A549 (cell line): ENCODE results near the gene SRSF5. TPM values are rescaled to one million over a fixed set of nuclear protein-coding genes. Genes with fewer than 3 reads are reported as not detected.

Experiments used
- ATAC-seq, 2 experiments: fragments of 200-7000 bp in 1 of 2; fragments of >200 bp in 1 of 2; cut with Nextera tagmentation in 1 of 2; cut with Tn5 transposase in 1 of 2; 3 replicates each; pipeline versions ENCODE4 v1.8.0 to v1.9.1; 2018 to 2020; ENCODE audit warnings: mild to moderate bottlenecking in 1 of 2, moderate library complexity in 1 of 2
- CTCF ChIA-PET: fragments of 300-600 bp; sonication (Branson Sonifier 250); formaldehyde crosslinking; extraction: SDS; loops from one replicate; lab custom pipeline; 2021; ENCODE audit warnings: antibody characterized with exemption, inconsistent platforms; lab: Yijun Ruan, JAX
- POLR2A ChIA-PET: fragments of 350-600 bp; formaldehyde crosslinking; extraction: SDS; loops from one replicate; lab custom pipeline; 2021; ENCODE audit warnings: antibody characterized with exemption, inconsistent platforms; lab: Yijun Ruan, JAX
- DNase-seq, 2 experiments: peaks; one replicate each; pipeline versions ENCODE4 v3.0.0 to v3.0.0-alpha.2; 2011 to 2016; ENCODE audit warnings: low read depth in 1 of 2, low spot score in 1 of 2
- FAIRE-seq: peaks from 2 replicates; lab custom pipeline; 2011; peaks lifted over from hg19 to GRCh38; lab: Jason Lieb, UNC
- H3K27ac ChIP-seq, 2 experiments: fragments of >200 bp; sonication (Bioruptor Twin); formaldehyde crosslinking; 3 replicates each; pipeline ENCODE4 v1.5.1; 2016 to 2017
- H3K4me1 ChIP-seq: fragments of >200 bp; sonication (Bioruptor Twin); formaldehyde crosslinking; 3 replicates; pipeline ENCODE4 v1.6.1; 2016
- H3K4me2 ChIP-seq: fragments of >200 bp; sonication (Bioruptor Twin); formaldehyde crosslinking; 3 replicates; pipeline ENCODE4 v1.6.1; 2016
- H3K4me3 ChIP-seq: fragments of >200 bp; sonication (Bioruptor Twin); formaldehyde crosslinking; 3 replicates; pipeline ENCODE4 v1.5.1; 2016
- H3K9me3 ChIP-seq: fragments of >200 bp; sonication (Bioruptor Twin); formaldehyde crosslinking; 3 replicates; pipeline ENCODE4 v1.6.1; 2016
- CEBPB ChIP-seq, 2 experiments: fragments of >200 bp in 1 of 2; sonication (Bioruptor Twin) in 1 of 2; formaldehyde crosslinking in 1 of 2; IDR thresholded peaks; 2 replicates each; pipeline ENCODE4 v1.6.1; 2012 to 2016
- CHD4 ChIP-seq: fragments of 200-600 bp; sonication (generic); IDR thresholded peaks from 2 replicates; pipeline ENCODE4 v1.6.1; 2016; ENCODE audit warnings: antibody characterized with exemption, mild to moderate bottlenecking, borderline replicate concordance
- EHF ChIP-seq: fragments of 250-450 bp; sonication (Bioruptor Pico); IDR thresholded peaks from 2 replicates; pipeline ENCODE4 v1.5.0; 2020; ENCODE audit warnings: mild to moderate bottlenecking
- EP300 ChIP-seq, 2 experiments: fragments of >200 bp; sonication (Bioruptor Twin); formaldehyde crosslinking; IDR thresholded peaks; 2 replicates in 1 of 2; 3 replicates in 1 of 2; pipeline ENCODE4 v1.6.1; 2016 to 2017
- ESRRA ChIP-seq: fragments of 150-350 bp; IDR thresholded peaks from 2 replicates; pipeline ENCODE4 v1.6.1; 2014; ENCODE audit warnings: mild to moderate bottlenecking, low read length, borderline replicate concordance
- FOXS1 ChIP-seq: fragments of 250-450 bp; sonication (Bioruptor Pico); IDR thresholded peaks from 2 replicates; pipeline ENCODE4 v1.5.0; 2020; ENCODE audit warnings: mild to moderate bottlenecking, moderate library complexity
- GATA3 ChIP-seq: IDR thresholded peaks from 2 replicates; pipeline ENCODE4 v1.6.1; 2012; ENCODE audit warnings: borderline replicate concordance
- HDAC2 ChIP-seq: fragments of 200-600 bp; sonication (generic); IDR thresholded peaks from 2 replicates; pipeline ENCODE4 v1.6.1; 2016
- HES2 ChIP-seq: fragments of >200 bp; sonication (Bioruptor Twin); formaldehyde crosslinking; IDR thresholded peaks from 2 replicates; pipeline ENCODE4 v1.6.1; 2016
- HEYL ChIP-seq: fragments of 250-450 bp; sonication (Bioruptor Pico); IDR thresholded peaks from 2 replicates; pipeline ENCODE4 v1.8.0; 2021; ENCODE audit warnings: mild to moderate bottlenecking, moderate library complexity
- HMGXB4 ChIP-seq: fragments of 250-450 bp; sonication (Bioruptor Pico); IDR thresholded peaks from 2 replicates; pipeline ENCODE4 v1.5.0; 2021; ENCODE audit warnings: mild to moderate bottlenecking, moderate library complexity, borderline replicate concordance
- HOXB5 ChIP-seq: fragments of 250-450 bp; sonication (Bioruptor Pico); IDR thresholded peaks from 2 replicates; pipeline ENCODE4 v1.5.0; 2020; ENCODE audit warnings: mild to moderate bottlenecking, moderate library complexity
- KDM1A ChIP-seq: fragments of 200-600 bp; sonication (generic); IDR thresholded peaks from 2 replicates; pipeline ENCODE4 v1.6.1; 2016; ENCODE audit warnings: low read depth, mild to moderate bottlenecking
- MAZ ChIP-seq: fragments of 150-350 bp; IDR thresholded peaks from 2 replicates; pipeline ENCODE4 v1.6.1; 2014; ENCODE audit warnings: antibody characterized with exemption, low read depth, low read length, borderline replicate concordance
- MYC ChIP-seq: IDR thresholded peaks from 2 replicates; pipeline ENCODE4 v1.6.1; 2012; ENCODE audit warnings: mild to moderate bottlenecking, inconsistent platforms, low read length, improper control_type of control experiment, borderline replicate concordance
- NPAS2 ChIP-seq: fragments of 250-450 bp; sonication (Bioruptor Pico); IDR thresholded peaks from 2 replicates; pipeline ENCODE4 v1.8.0; 2022; ENCODE audit warnings: mild to moderate bottlenecking, moderate library complexity, borderline replicate concordance
- NR3C1 ChIP-seq: fragments of >200 bp; sonication (Bioruptor Twin); formaldehyde crosslinking; IDR thresholded peaks from 3 replicates; pipeline ENCODE4 v1.6.1; 2017
- POLR2AphosphoS2 ChIP-seq: conservative IDR thresholded peaks from 2 replicates; pipeline ENCODE4 v1.6.1; 2012; ENCODE audit warnings: low read length, improper control_type of control experiment, inconsistent platforms
- RARB ChIP-seq: fragments of 250-450 bp; sonication (Bioruptor Pico); IDR thresholded peaks from 2 replicates; pipeline ENCODE4 v1.8.0; 2021; ENCODE audit warnings: mild to moderate bottlenecking, moderate library complexity
- REST ChIP-seq: fragments of 200-600 bp; sonication (generic); IDR thresholded peaks from 2 replicates; pipeline ENCODE4 v1.6.1; 2016; ENCODE audit warnings: antibody characterized with exemption, mild to moderate bottlenecking, moderate library complexity
- RFX5 ChIP-seq: fragments of 450-650 bp; IDR thresholded peaks from 2 replicates; pipeline ENCODE4 v1.7.1; 2014; ENCODE audit warnings: antibody characterized with exemption, mild to moderate bottlenecking, moderate library complexity
- SMC3 ChIP-seq: fragments of >200 bp; sonication (Bioruptor Twin); formaldehyde crosslinking; IDR thresholded peaks from 3 replicates; pipeline ENCODE4 v1.6.1; 2018; ENCODE audit warnings: inconsistent platforms
- SREBF2 ChIP-seq: fragments of 450-650 bp; IDR thresholded peaks from 2 replicates; pipeline ENCODE4 v1.6.1; 2014; ENCODE audit warnings: mild to moderate bottlenecking, moderate library complexity
- ZFP36 ChIP-seq: fragments of 450-650 bp; IDR thresholded peaks from 2 replicates; pipeline ENCODE4 v1.6.1; 2014; ENCODE audit warnings: borderline replicate concordance; ENCODE audit not compliant: partially characterized antibody
- WGBS: methylation state at CpG from one replicate; pipeline ENCODE4 v1.1.6; 2017; ENCODE audit errors: missing lambda C conversion rate; 5-methylcytosine and 5-hydroxymethylcytosine counted together
- polyA plus RNA-seq, 4 experiments: library from polyadenylated mRNA; depleted of rRNA in 3 of 4; stranded (reverse); fragments of >200 nt; fragmentation: RNase III in 1 of 4; extraction: RNeasy Plus Mini Kit Qiagen cat#74134 plus additional on column Dnase treatment in 1 of 4; gene quantifications; 2 replicates in 3 of 4; 3 replicates in 1 of 4; pipeline ENCODE4 v1.2.3, GENCODE V29; 2011 to 2017

The SRSF5 gene
- polyA plus RNA-seq, 2 of the 4 experiments (the other 2 are of a cell fraction), result 285 to 355 TPM

GRCh38 chr14:69811227-69811867, 44.4 kb downstream of the SRSF5 start:
- 54% methylated on average over 13 of the region's 13 CpGs for WGBS
- DNase-seq (no peak), ATAC-seq (no peak), FAIRE-seq (no peak)
- ChIA-PET CTCF (interaction anchor here (0.7 to 2.4 kb wide), 6 partner anchors 7 to 263 kb away, joined by 3 to 12 read pairs (median 5); no protein-coding TSS in a partner anchor), POLR2A (no interaction called here)
- H3K4me3 ChIP-seq, result no peak overlapping the region
- TF ChIP-seq POLR2AphosphoS2 (no peak), HES2 (no peak), HMGXB4 (CRISPR knock-in tag) (no peak), NR3C1 (no peak), EHF (no peak), EP300 (IDR thresholded peaks at IDR 0.05) (no peak), RFX5 (no peak), FOXS1 (CRISPR knock-in tag) (no peak), NPAS2 (CRISPR knock-in tag) (no peak), SREBF2 (no peak), KDM1A (no peak), ESRRA (no peak), HDAC2 (no peak), CEBPB (IDR thresholded peaks at IDR 0.05) (no peak), ZFP36 (no peak), HOXB5 (CRISPR knock-in tag) (no peak)
- H3K4me1 ChIP-seq, result 0 out of 3 replicates have a peak, but pooled peaks cover 5% of the 10 kb centered on the region
- H3K4me2 ChIP-seq, result no peak overlapping the region
- no peak overlapping the region for H3K27ac ChIP-seq
- H3K9me3 ChIP-seq, result no peaks in the 10 kb centered on the region

- ChIA-PET CTCF (interaction anchor here (0.7 to 2.4 kb wide), 3 partner anchors 13 to 262 kb away, joined by 3 to 12 read pairs (median 5); no protein-coding TSS in a partner anchor), POLR2A (no interaction called here)
- H3K4me3 ChIP-seq, result no peak overlapping the region
- H3K27ac ChIP-seq, result no peak overlapping the region
- no peaks in the 10 kb centered on the region for H3K9me3 ChIP-seq
- H3K4me2 ChIP-seq, result no peak overlapping the region
- 76% methylated on average over 10 of the region's 10 CpGs for WGBS
- DNase-seq, result no peak
- no peak for ATAC-seq
- H3K4me1 ChIP-seq, result 0 out of 3 replicates have a peak, but pooled peaks cover under 1% of the 10 kb centered on the region
- TF ChIP-seq HEYL (CRISPR knock-in tag) (no peak), EP300 (IDR thresholded peaks at IDR 0.05) (no peak), MYC (no peak), RARB (CRISPR knock-in tag) (no peak), HOXB5 (CRISPR knock-in tag) (no peak), MAZ (no peak), CHD4 (no peak), RFX5 (no peak), GATA3 (no peak), SREBF2 (no peak), REST (no peak), SMC3 (no peak), HES2 (no peak), ESRRA (no peak)
- no peak for FAIRE-seq
Observed at GRCh38 chr14:69811868-69812252, 44.9 kb downstream of the SRSF5 start.
